ENCODE data around the gene FSD2. TPM values are rescaled to one million over a fixed set of nuclear protein-coding genes. Genes with fewer than 3 reads are reported as not detected.
A peak's percentile ranks its signal among the peaks of the same experiment; 100 is the strongest.

FSD2 gene
- total and polyA plus RNA-seq, 2 of the 8 experiments (the other 6 are each of a cell fraction or from before 2014, with no cell fraction given): 0.02 TPM; not detected in 1

DNA sequence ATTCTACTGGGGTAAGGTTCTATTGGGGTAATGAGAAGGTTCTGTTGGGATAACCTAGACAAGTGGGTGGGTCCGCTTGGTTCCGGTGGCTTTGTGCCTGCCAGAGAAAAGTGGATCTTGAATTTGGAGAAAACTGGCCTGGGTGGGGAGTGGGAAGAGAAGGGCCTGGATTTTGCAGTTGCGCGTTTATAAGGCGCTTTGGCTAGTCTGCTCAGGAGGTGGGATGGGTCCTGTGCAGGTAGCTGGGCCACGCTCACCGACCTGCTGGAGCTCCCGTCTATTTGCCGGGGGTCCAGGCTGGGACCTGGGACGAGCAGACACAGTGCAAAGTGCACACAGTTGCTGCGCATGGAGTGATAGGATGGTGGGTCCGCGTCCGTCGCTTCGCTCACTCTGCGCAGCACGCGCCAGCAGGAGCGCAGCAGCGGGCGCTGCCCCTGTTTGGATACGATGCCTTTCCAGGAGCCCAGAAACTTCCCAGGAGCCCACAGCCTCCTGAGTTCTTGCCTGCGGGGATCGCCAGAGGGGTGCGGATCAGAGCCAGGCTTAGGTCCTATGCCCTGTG, 94.9 kb downstream of the FSD2 start:
- Histone ChIP-seq H2BK120ac (replicated peaks; ENCODE audit: low read depth, low read length) (no peak overlapping the region), H3K4me2 (ENCODE audit: insufficient read depth in 1 of 2, low read depth in 2 of 2, low read length in 2 of 2) (peak overlapping the region in 1 of 2 experiments; percentile 84; a peak in 1 of 4 replicates), H4K8ac (ENCODE audit: extremely low read depth, insufficient read depth, low read length) (no peak overlapping the region), H3K36me3 (ENCODE audit: control insufficient read depth in 2 of 4, insufficient read depth in 4 of 4, low read length in 3 of 4) (no peaks in the 10 kb centered on the region), H2BK20ac (ENCODE audit: low read length) (no peak overlapping the region), H3K14ac (ENCODE audit: insufficient read length) (no peak overlapping the region), H3K79me1 (ENCODE audit: low read depth, low read length) (no peaks in the 10 kb centered on the region), H4K5ac (ENCODE audit: insufficient read length, low read depth, low read length) (no peak overlapping the region), H4K20me1 (replicated peaks in 1 of 2; ENCODE audit: control insufficient read depth in 1 of 2, insufficient read depth in 2 of 2, low read length in 2 of 2) (no peaks in the 10 kb centered on the region), H3K79me2 (ENCODE audit: control insufficient read depth in 1 of 2, insufficient read depth in 2 of 2, low read length in 2 of 2) (peaks cover 0 to 3% of the 10 kb centered on the region in 2 experiments; a peak in 1 of 4 replicates), H3K27ac (ENCODE audit: low read depth, low read length) (no peak overlapping the region), H2BK12ac (ENCODE audit: low read depth, low read length) (no peak overlapping the region), H3K23me2 (ENCODE audit: low read depth, low read length) (peaks cover 13% of the 10 kb centered on the region; the same call in 1 of the 2 replicates), H2BK15ac (ENCODE audit: low read length) (no peak overlapping the region), H3K23ac (ENCODE audit: insufficient read length) (no peak overlapping the region), H3K9me3 (ENCODE audit: insufficient read depth in 2 of 2, low read depth in 1 of 2, low read length in 1 of 2) (no peaks in the 10 kb centered on the region), H3K4me3 (ENCODE audit: extremely low read depth in 1 of 4, insufficient read depth in 2 of 4, low read depth in 3 of 4, low read length in 4 of 4) (no peak overlapping the region), H4K91ac (replicated peaks; ENCODE audit: insufficient read length, low read length) (no peak overlapping the region), H2BK5ac (ENCODE audit: low read depth, low read length) (0 out of 2 replicates have a peak overlapping the region, but pooled peaks have one; percentile 87), H3K18ac (ENCODE audit: extremely low read depth, low read length) (no peak overlapping the region), H2AFZ (ENCODE audit: low read length) (no peak overlapping the region), H3K27me3 (replicated peaks in 1 of 4; ENCODE audit: control insufficient read depth in 3 of 4, extremely low read depth in 1 of 4, insufficient read depth in 3 of 4, low read length in 3 of 4) (peaks cover 0 to 7% (median 1%) of the 10 kb centered on the region in 4 experiments; a peak in 3 of 7 replicates), H3K4me1 (replicated peaks in 1 of 4; ENCODE audit: control insufficient read depth in 3 of 4, insufficient read depth in 4 of 4, low read length in 3 of 4) (peaks cover 0 to 13% (median 5%) of the 10 kb centered on the region in 4 experiments; a peak in 6 of 7 replicates), H3K4ac (replicated peaks; ENCODE audit: insufficient read length, low read depth, low read length) (peak overlapping the region; percentile 57), H3K9ac (replicated peaks in 1 of 4; ENCODE audit: extremely low read depth in 1 of 4, low read depth in 3 of 4, low read length in 3 of 4) (no peak overlapping the region), H3K56ac (replicated peaks; ENCODE audit: insufficient read length, low read depth, low read length) (no peak overlapping the region), H2AK5ac (ENCODE audit: low read depth, low read length) (no peak overlapping the region)
- TF ChIP-seq TBP (IDR thresholded peaks at IDR 0.05; ENCODE audit: low read depth, low read length) (no peak), CREB1 (IDR thresholded peaks at IDR 0.05) (no peak), ZNF274 (IDR thresholded peaks at IDR 0.05; ENCODE audit: borderline replicate concordance, extremely low read depth, low read length) (no peak), EZH2 (IDR thresholded peaks at IDR 0.05; ENCODE audit: low read depth, low read length, severe bottlenecking) (no peak)
- ChIA-PET POLR2A (ENCODE audit: partially characterized antibody) (interaction anchor here (1.1 to 3.4 kb wide), 3 partner anchors 16 to 40 kb away, joined by 3 to 25 read pairs (median 12); no protein-coding TSS in a partner anchor), CTCF (ENCODE audit: partially characterized antibody) (interaction anchor here (1.0 to 1.1 kb wide), 2 partner anchors 30 to 42 kb away, joined by 3 to 4 read pairs; no protein-coding TSS in a partner anchor)
- DNase-seq (ENCODE audit: low read depth in 1 of 2, low spot score in 2 of 2): no peak
- WGBS, 2 experiments (ENCODE audit: extremely low coverage in 1 of 2, insufficient coverage in 1 of 2, insufficient read length in 1 of 2, insufficient replicate concordance in 2 of 2, low coverage in 1 of 2, low lambda C conversion rate in 2 of 2, missing lambda C conversion rate in 1 of 2): 94% methylated on average over 26 of the region's 26 CpGs; no CpG with 5 or more reads in 1 of the 2 experiments
- FAIRE-seq: no peak
